ENCODE results near the gene DCLK1. TPM values are rescaled to one million over a fixed set of nuclear protein-coding genes. Genes with fewer than 3 reads are reported as not detected.
A peak's percentile ranks its signal among the peaks of the same experiment; 100 is the strongest.
"Not testable (repeated sequence)": the region's sequence is repeated elsewhere in the genome, so short reads cannot be mapped to it uniquely, and the experiment has no call there.

DCLK1 gene
- total and polyA plus RNA-seq, 8 donors, result 0.67 to 10.1 (median 1.7) TPM

DNA sequence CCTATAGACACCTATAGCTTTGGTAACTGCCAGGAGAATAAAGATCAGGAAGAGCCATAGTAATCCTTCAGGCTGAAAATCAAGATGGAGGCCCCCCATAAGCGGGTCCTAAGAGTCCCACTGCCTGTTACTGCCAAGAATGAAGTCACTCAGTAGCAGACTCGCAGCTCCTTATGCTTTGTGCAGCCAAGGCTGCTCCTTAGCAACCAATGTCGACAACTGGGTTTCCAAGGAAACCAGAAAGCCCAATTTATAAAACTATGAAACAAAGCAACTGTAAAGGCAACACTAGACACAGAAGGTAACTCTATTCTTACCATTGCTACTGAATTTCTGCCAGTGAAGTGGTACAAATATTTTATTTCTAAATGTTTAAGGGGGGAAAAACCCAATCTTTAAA lies 56.5 kb downstream of the DCLK1 start:
- 39 to 54% methylated on average over 3 of the region's 3 CpGs for WGBS, 2 donors
- Histone ChIP-seq H3K4me3 (no peak overlapping the region), H3K4me1 (no peaks in the 10 kb centered on the region), H3K36me3 (no peaks in the 10 kb centered on the region), H3K9me3 (no peaks in the 10 kb centered on the region), H3K27ac (no peak overlapping the region), H3K27me3 (no peaks in the 10 kb centered on the region)
- ATAC-seq, result no peak
- DNase-seq, result no peak
- no peak for TF ChIP-seq CTCF (IDR thresholded peaks at IDR 0.05)
- intact Hi-C loops (cut with DNase I), result no loop called here
- FAIRE-seq, result no peak

DNA sequence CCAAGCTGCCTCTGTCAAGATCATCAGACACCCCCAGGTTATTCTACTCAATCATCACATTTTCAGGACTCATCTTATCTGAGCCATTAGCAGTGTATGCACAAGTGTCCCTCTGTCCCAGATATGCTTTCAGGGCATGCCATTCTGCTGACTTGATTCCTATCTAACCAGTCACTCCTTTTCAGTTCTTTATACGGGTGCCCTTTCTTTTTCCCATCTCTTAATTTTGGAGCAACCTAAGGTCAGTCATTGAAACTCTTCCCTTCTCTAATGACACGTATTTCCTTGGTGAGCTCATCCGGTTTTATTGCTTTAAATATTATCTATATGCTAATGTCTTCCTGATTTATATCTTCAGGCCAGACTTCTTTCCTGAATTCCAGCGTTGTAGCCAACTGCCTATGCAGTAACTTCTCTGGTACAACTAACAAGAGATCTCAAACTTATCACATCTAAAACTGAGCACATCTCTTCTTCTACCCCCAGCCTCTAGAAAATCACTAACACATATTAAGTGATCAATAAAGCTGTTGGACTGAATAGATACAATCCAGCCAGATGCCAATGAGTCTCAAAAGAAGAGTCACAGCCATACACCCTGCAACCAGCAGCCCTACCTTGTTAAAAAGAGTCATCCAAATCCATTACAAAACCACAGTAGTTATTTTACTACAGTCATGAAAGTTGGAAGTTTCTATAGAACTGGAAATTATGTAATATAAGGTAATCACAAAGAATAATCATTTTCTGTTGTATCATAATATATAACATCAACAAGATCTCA lies 58.8 kb downstream of the DCLK1 start:
- no peak overlapping the region for H3K4me3 ChIP-seq
- no peak overlapping the region for H3K27ac ChIP-seq
- intact Hi-C loops (cut with DNase I), result no loop called here
- whole genome bisulfite sequencing, 2 donors, result 55 to 70% methylated on average over 4 of the region's 4 CpGs
- H3K4me1 ChIP-seq, result no peaks in the 10 kb centered on the region
- ATAC-seq, result no peak
- H3K27me3 ChIP-seq, result no peaks in the 10 kb centered on the region
- H3K36me3 ChIP-seq, result no peaks in the 10 kb centered on the region
- H3K9me3 ChIP-seq, result no peaks in the 10 kb centered on the region
- no peak for FAIRE-seq
- DNase-seq, result no peak
- no peak for TF ChIP-seq CTCF (IDR thresholded peaks at IDR 0.05)

- H3K4me1 ChIP-seq; H3K4me3 ChIP-seq; FAIRE-seq; intact Hi-C loops (cut with DNase I); H3K36me3 ChIP-seq; H3K9me3 ChIP-seq; DNase-seq; H3K27me3 ChIP-seq: not testable (repeated sequence)
- 83 to 85% methylated on average over 12 of the region's 12 CpGs for WGBS, 2 donors
- H3K27ac ChIP-seq, result peak overlapping the region in 2 of 4 donors; percentile 2 to 12
- ATAC-seq, result peak in 1 of 4 donors; percentile 20
These were observed 60.5 kb downstream of the DCLK1 start for GRCh38 chr13:36070504-36071192.

- DNase-seq (no peak), ATAC-seq (peak in 3 of 4 donors; percentile 41 to 47 (median 41)), FAIRE-seq (no peak)
- no peaks in the 10 kb centered on the region for H3K36me3 ChIP-seq
- WGBS, 2 donors, result 68 to 80% methylated on average over 6 of the region's 6 CpGs
- no peak for TF ChIP-seq CTCF (IDR thresholded peaks at IDR 0.05)
- no peaks in the 10 kb centered on the region for H3K4me1 ChIP-seq
- H3K27ac ChIP-seq, result no peak overlapping the region
- no peaks in the 10 kb centered on the region for H3K9me3 ChIP-seq
- H3K27me3 ChIP-seq, result no peaks in the 10 kb centered on the region
- H3K4me3 ChIP-seq, result no peak overlapping the region
- intact Hi-C loops (cut with DNase I), result no loop called here
These were observed 61.3 kb downstream of the DCLK1 start for GRCh38 chr13:36069881-36070366.

DNA sequence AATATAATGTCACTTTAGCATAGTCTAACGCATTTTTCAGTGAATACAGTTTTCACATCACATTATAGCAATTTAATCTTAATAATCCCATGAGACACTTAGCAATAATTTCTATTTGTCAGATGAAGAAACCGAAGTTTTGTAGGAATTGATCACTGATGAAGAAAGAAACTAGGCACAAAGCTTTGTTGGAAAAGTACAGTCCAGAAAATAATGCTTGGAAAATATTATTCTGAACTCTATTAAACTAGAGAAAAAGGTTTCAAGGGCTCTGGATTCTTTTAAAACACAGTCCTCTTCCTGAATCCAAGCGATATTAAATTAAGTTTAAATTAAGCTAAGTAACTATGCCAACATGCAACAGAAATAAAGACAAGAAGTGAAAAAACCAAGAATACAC lies 62.2 kb downstream of the DCLK1 start:
- Histone ChIP-seq H3K27ac (no peak overlapping the region), H3K4me3 (no peak overlapping the region), H3K4me1 (no peaks in the 10 kb centered on the region), H3K27me3 (no peaks in the 10 kb centered on the region), H3K36me3 (no peaks in the 10 kb centered on the region), H3K9me3 (no peaks in the 10 kb centered on the region)
- ATAC-seq, result no peak
- no peak for TF ChIP-seq CTCF (IDR thresholded peaks at IDR 0.05)
- DNase-seq, result no peak
- intact Hi-C loops (cut with DNase I), result no loop called here
- no peak for FAIRE-seq
- WGBS, 2 donors, result 71 to 76% methylated on average over 3 of the region's 3 CpGs

Measured in pancreas (tissue), 10 donors.